GM23248 (cell line): ENCODE data around the gene PCCB. TPM values are rescaled to one million over a fixed set of nuclear protein-coding genes. Genes with fewer than 3 reads are reported as not detected.

ENCODE experiments used
- DNase-seq: peaks from one replicate; pipeline ENCODE4 v3.0.0-alpha.2; 2015
- H2AFZ ChIP-seq: fragments of 200-600 bp; sonication (generic); 2 replicates; pipeline ENCODE4 v1.6.1; 2016; ENCODE audit warnings: antibody characterized with exemption
- H3F3A ChIP-seq: fragments of 200-600 bp; sonication (generic); 2 replicates; pipeline ENCODE4 v1.6.1; 2016; ENCODE audit warnings: mild to moderate bottlenecking, antibody characterized with exemption, mixed run types; ENCODE audit not compliant: insufficient read depth
- H3K27ac ChIP-seq: fragments of 200-600 bp; sonication (generic); 2 replicates; pipeline ENCODE4 v1.5.1; 2016; ENCODE audit warnings: mild to moderate bottlenecking
- H3K27me3 ChIP-seq: fragments of 200-600 bp; sonication (generic); replicated peaks from 2 replicates; pipeline ENCODE4 v1.6.1; 2016; ENCODE audit warnings: mild to moderate bottlenecking; ENCODE audit not compliant: insufficient read depth
- H3K36me3 ChIP-seq: fragments of 200-600 bp; sonication (generic); 2 replicates; pipeline ENCODE4 v1.6.1; 2016; ENCODE audit warnings: low read depth, mild to moderate bottlenecking
- H3K4me1 ChIP-seq: fragments of 200-600 bp; sonication (generic); 2 replicates; pipeline ENCODE4 v1.6.1; 2016; ENCODE audit warnings: mild to moderate bottlenecking; ENCODE audit not compliant: insufficient read depth
- H3K4me2 ChIP-seq: fragments of 200-600 bp; sonication (generic); one replicate; pipeline ENCODE4 v1.6.1; 2016; ENCODE audit warnings: mild to moderate bottlenecking; ENCODE audit not compliant: unreplicated experiment
- H3K4me3 ChIP-seq: fragments of 200-600 bp; sonication (generic); 2 replicates; pipeline ENCODE4 v1.5.1; 2016; ENCODE audit warnings: mild to moderate bottlenecking
- H3K79me2 ChIP-seq: fragments of 200-600 bp; sonication (generic); 2 replicates; pipeline ENCODE4 v1.6.1; 2016; ENCODE audit warnings: mild to moderate bottlenecking; ENCODE audit not compliant: insufficient read depth
- H3K9ac ChIP-seq: fragments of 200-600 bp; sonication (generic); 2 replicates; pipeline ENCODE4 v1.6.1; 2016; ENCODE audit warnings: mild to moderate bottlenecking
- H3K9me2 ChIP-seq: fragments of 200-600 bp; sonication (generic); 2 replicates; pipeline ENCODE4 v1.6.1; 2016; ENCODE audit warnings: mixed run types, mild to moderate bottlenecking, moderate library complexity; ENCODE audit not compliant: insufficient read depth
- H3K9me3 ChIP-seq: fragments of 200-600 bp; sonication (generic); one replicate; pipeline ENCODE4 v1.6.1; 2017; ENCODE audit warnings: low read depth
- H4K20me1 ChIP-seq: fragments of 200-600 bp; sonication (generic); 2 replicates; pipeline ENCODE4 v1.6.0; 2016; ENCODE audit not compliant: insufficient read depth
- EZH2 ChIP-seq: fragments of 200-600 bp; sonication (generic); IDR thresholded peaks from 2 replicates; pipeline ENCODE4 v1.6.1; 2018; ENCODE audit warnings: antibody characterized with exemption, mild to moderate bottlenecking; ENCODE audit not compliant: insufficient read depth, poor library complexity, severe bottlenecking
- EZH2phosphoT487 ChIP-seq: fragments of 200-600 bp; sonication (generic); IDR thresholded peaks from 2 replicates; pipeline ENCODE4 v1.6.1; 2018; ENCODE audit warnings: antibody characterized with exemption, moderate library complexity, mild to moderate bottlenecking, low read depth; ENCODE audit not compliant: insufficient read depth
- WGBS, 2 experiments: methylation state at CpG; one replicate each; pipeline ENCODE4 v1.1.6; 2015 to 2017; ENCODE audit warnings: low lambda C conversion rate in 2 of 2, low coverage in 1 of 2; ENCODE audit errors: missing lambda C conversion rate in 2 of 2; 5-methylcytosine and 5-hydroxymethylcytosine counted together
- in situ Hi-C: fragments of 300-500 bp; cut with MboI; formaldehyde crosslinking; loops from 2 replicates; pipeline ENCODE4 v1.15.0; 2020
- polyA plus RNA-seq: library from polyadenylated mRNA; unstranded; fragments of >200 nt; fragmentation: Nextera tagmentation; extraction: Ambion mirVana; gene quantifications from 2 replicates; pipeline ENCODE4 v1.2.1, GENCODE V29; 2016
- total RNA-seq: library from RNA; depleted of rRNA; stranded (reverse); fragments of >200 nt; shearing (Covaris generic); gene quantifications from 2 replicates; pipeline ENCODE4 v1.2.3, GENCODE V29; 2014

PCCB gene
- total and polyA plus RNA-seq, 2 experiments from 2014 or later = 35.8 to 38.9 TPM

DNA sequence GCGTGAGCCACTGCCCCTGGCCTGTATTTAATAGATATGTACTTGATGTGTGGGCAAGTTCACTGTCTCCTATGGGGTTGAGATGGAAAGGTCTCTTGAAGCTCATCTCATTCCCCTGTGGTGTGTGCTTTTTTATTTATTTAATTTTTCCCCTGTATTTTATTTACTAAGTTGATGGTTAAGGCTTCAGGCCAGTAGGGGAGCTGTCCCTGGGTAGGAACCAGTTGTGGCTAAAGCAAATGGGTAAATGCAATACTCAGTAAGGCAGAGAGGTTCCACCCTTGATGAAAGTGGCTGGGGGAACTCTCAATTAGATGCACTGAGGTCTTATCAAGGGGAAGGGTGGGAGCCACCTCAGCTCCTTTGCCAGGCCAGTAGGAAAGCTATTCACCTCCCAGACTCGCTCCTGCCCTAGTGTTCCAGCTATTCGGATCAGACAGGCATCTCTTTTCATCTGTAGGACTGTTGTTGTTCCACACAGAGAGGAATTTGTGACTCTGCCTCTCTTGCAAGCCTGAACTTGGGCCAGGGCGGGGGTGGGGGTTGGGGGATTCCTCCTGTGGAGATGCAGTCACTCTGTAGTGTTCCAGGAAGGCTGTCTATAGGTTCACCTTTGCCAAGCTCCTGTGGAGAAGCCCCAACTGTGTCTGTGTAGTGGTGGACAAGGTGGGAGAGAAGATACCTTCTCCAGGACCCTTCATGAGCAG lies 26.1 kb downstream of the PCCB start:
- TF ChIP-seq EZH2 = no peak
- no peak for TF ChIP-seq EZH2phosphoT487
- H3K4me3 ChIP-seq = no peak overlapping the region
- no peak overlapping the region for H2AFZ ChIP-seq
- in situ Hi-C loops = no loop called here
- no peaks in the 10 kb centered on the region for H4K20me1 ChIP-seq
- peaks cover 5% of the 10 kb centered on the region; the same call in 1 of the 2 replicates for H3K36me3 ChIP-seq
- no peaks in the 10 kb centered on the region for H3K79me2 ChIP-seq
- H3K4me1 ChIP-seq = no peaks in the 10 kb centered on the region
- no peaks in the 10 kb centered on the region for H3F3A ChIP-seq
- H3K27ac ChIP-seq = no peak overlapping the region
- H3K9me3 ChIP-seq = peaks cover 4% of the 10 kb centered on the region
- H3K4me2 ChIP-seq = no peak overlapping the region
- WGBS, 2 experiments = 86 to 94% methylated on average over 4 of the region's 4 CpGs
- H3K9ac ChIP-seq = no peak overlapping the region
- H3K27me3 ChIP-seq = no peaks in the 10 kb centered on the region
- H3K9me2 ChIP-seq = no peaks in the 10 kb centered on the region
- no peak for DNase-seq

GRCh38 chr3:136277115-136277514 lies 27.0 kb downstream of the PCCB start:
- no peaks in the 10 kb centered on the region for H4K20me1 ChIP-seq
- H3K4me1 ChIP-seq = no peaks in the 10 kb centered on the region
- H3K27ac ChIP-seq = no peak overlapping the region
- H3K27me3 ChIP-seq = no peaks in the 10 kb centered on the region
- TF ChIP-seq EZH2 (no peak), EZH2phosphoT487 (no peak)
- no peaks in the 10 kb centered on the region for H3F3A ChIP-seq
- no peak for DNase-seq
- peaks cover 4% of the 10 kb centered on the region for H3K9me3 ChIP-seq
- no peaks in the 10 kb centered on the region for H3K9me2 ChIP-seq
- peaks cover 8% of the 10 kb centered on the region; the same call in 1 of the 2 replicates for H3K36me3 ChIP-seq
- no peak overlapping the region for H2AFZ ChIP-seq
- H3K9ac ChIP-seq = no peak overlapping the region
- H3K4me2 ChIP-seq = no peak overlapping the region
- in situ Hi-C loops = no loop called here
- no peaks in the 10 kb centered on the region for H3K79me2 ChIP-seq
- no peak overlapping the region for H3K4me3 ChIP-seq
- 86 to 87% methylated on average over 5 of the region's 5 CpGs for WGBS, 2 experiments

DNA sequence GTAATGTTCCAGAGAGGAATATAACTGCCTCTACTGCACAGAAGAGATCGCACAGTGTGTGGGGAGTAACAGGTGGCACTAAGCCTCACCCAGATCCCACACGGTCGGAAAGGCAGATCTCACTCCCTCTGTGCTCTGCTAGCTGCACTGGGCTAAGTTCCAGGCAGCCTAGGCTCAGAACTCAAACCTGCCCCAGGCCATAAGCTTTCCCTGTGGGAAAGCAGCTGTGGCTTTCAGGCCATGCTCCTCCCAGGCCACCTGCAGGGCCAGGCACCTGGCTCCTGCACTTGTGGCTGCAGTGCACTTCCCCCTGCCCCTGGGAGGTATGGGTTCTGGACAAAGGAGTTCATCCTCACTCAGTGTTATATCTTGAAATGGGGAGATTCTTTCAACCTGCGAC lies 27.5 kb downstream of the PCCB start:
- Histone ChIP-seq H2AFZ (no peak overlapping the region), H3K9ac (no peak overlapping the region), H3K9me2 (no peaks in the 10 kb centered on the region), H3K27ac (no peak overlapping the region), H3K27me3 (no peaks in the 10 kb centered on the region), H3K4me2 (no peak overlapping the region), H3K9me3 (peaks cover 4% of the 10 kb centered on the region), H3K36me3 (peaks cover 8% of the 10 kb centered on the region; the same call in 1 of the 2 replicates), H3K4me3 (no peak overlapping the region), H3F3A (no peaks in the 10 kb centered on the region), H3K79me2 (no peaks in the 10 kb centered on the region), H4K20me1 (no peaks in the 10 kb centered on the region), H3K4me1 (no peaks in the 10 kb centered on the region)
- TF ChIP-seq EZH2 = no peak
- TF ChIP-seq EZH2phosphoT487 = no peak
- WGBS, 2 experiments = 77 to 83% methylated on average over 4 of the region's 4 CpGs
- no peak for DNase-seq
- in situ Hi-C loops = no loop called here

DNA sequence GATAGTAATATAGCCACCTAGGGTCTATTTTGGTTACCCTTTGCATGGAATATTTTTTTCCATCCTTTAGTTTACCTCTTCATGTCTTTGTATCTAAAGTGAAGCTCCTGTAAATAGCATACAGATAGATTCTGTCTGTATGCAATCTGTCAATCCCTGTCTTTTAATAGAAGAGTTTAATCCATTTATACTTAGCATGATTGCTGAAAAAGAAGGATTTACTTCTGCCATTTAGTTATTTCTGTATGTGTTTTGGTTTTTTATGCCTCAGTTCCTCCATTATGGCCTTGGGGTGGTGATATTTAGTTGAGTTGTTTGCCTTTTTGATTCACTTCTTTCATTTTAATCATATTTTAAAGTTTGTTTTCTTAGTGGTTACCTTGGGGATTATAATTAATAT lies 29.0 kb downstream of the PCCB start:
- H3K4me3 ChIP-seq = no peak overlapping the region
- no peaks in the 10 kb centered on the region for H3K27me3 ChIP-seq
- H3K9me2 ChIP-seq = no peaks in the 10 kb centered on the region
- H3K9me3 ChIP-seq = peaks cover 4% of the 10 kb centered on the region
- no peaks in the 10 kb centered on the region for H3K4me1 ChIP-seq
- no peak overlapping the region for H3K27ac ChIP-seq
- no peaks in the 10 kb centered on the region for H3F3A ChIP-seq
- no peak for DNase-seq
- no peak overlapping the region for H3K9ac ChIP-seq
- H4K20me1 ChIP-seq = no peaks in the 10 kb centered on the region
- H3K4me2 ChIP-seq = no peak overlapping the region
- peaks cover 8% of the 10 kb centered on the region; the same call in 1 of the 2 replicates for H3K36me3 ChIP-seq
- no peak overlapping the region for H2AFZ ChIP-seq
- in situ Hi-C loops = no loop called here
- no peaks in the 10 kb centered on the region for H3K79me2 ChIP-seq
- TF ChIP-seq EZH2 (no peak), EZH2phosphoT487 (no peak)

- H2AFZ ChIP-seq = no peak overlapping the region
- H3F3A ChIP-seq = no peaks in the 10 kb centered on the region
- 88 to 99% methylated on average over 2 of the region's 2 CpGs for WGBS, 2 experiments
- no peaks in the 10 kb centered on the region for H3K4me1 ChIP-seq
- H4K20me1 ChIP-seq = no peaks in the 10 kb centered on the region
- H3K36me3 ChIP-seq = peaks cover 11% of the 10 kb centered on the region; the same call in 1 of the 2 replicates
- H3K27me3 ChIP-seq = no peaks in the 10 kb centered on the region
- DNase-seq = no peak
- in situ Hi-C loops = no loop called here
- no peak overlapping the region for H3K4me3 ChIP-seq
- H3K4me2 ChIP-seq = no peak overlapping the region
- peaks cover 4% of the 10 kb centered on the region for H3K9me3 ChIP-seq
- H3K79me2 ChIP-seq = no peaks in the 10 kb centered on the region
- TF ChIP-seq EZH2 = no peak
- no peak for TF ChIP-seq EZH2phosphoT487
- no peak overlapping the region for H3K27ac ChIP-seq
- H3K9me2 ChIP-seq = no peaks in the 10 kb centered on the region
- H3K9ac ChIP-seq = no peak overlapping the region
Measured at GRCh38 chr3:136280961-136281360, 30.8 kb downstream of the PCCB start.
